ENCODE results near the gene ABTB2. TPM values are rescaled to one million over a fixed set of nuclear protein-coding genes. Genes with fewer than 3 reads are reported as not detected.

ABTB2 gene
- total RNA-seq, 1 donor from 2014 or later, result 3.2 TPM

GRCh38 chr11:34318111-34319037 lies 39.4 kb downstream of the ABTB2 start:
- H3K4me3 ChIP-seq, result no peak overlapping the region
- intact Hi-C loops (cut with DNase I), result no loop called here
- H3K27ac ChIP-seq, result no peak overlapping the region
- ATAC-seq (no peak), DNase-seq (no peak)
- H3K36me3 ChIP-seq, result no peaks in the 10 kb centered on the region
- H3K27me3 ChIP-seq, result no peaks in the 10 kb centered on the region
- no peaks in the 10 kb centered on the region for H3K4me1 ChIP-seq
- no peak for TF ChIP-seq CTCF (IDR thresholded peaks at IDR 0.05)
- H3K9me3 ChIP-seq, result no peaks in the 10 kb centered on the region

- intact Hi-C loops (cut with DNase I), result no loop called here
- H3K4me1 ChIP-seq, result no peaks in the 10 kb centered on the region
- no peak for ATAC-seq
- H3K9me3 ChIP-seq, result no peaks in the 10 kb centered on the region
- no peak for TF ChIP-seq CTCF (IDR thresholded peaks at IDR 0.05)
- DNase-seq, result no peak
- no peak overlapping the region for H3K4me3 ChIP-seq
- H3K27ac ChIP-seq, result no peak overlapping the region
- H3K27me3 ChIP-seq, result no peaks in the 10 kb centered on the region
- no peaks in the 10 kb centered on the region for H3K36me3 ChIP-seq
Observed at GRCh38 chr11:34317666-34318065, 40.1 kb downstream of the ABTB2 start.

- H3K4me3 ChIP-seq, result no peak overlapping the region
- H3K4me1 ChIP-seq, result no peaks in the 10 kb centered on the region
- no peak for ATAC-seq
- intact Hi-C loops (cut with DNase I), result no loop called here
- no peaks in the 10 kb centered on the region for H3K9me3 ChIP-seq
- no peak for TF ChIP-seq CTCF (IDR thresholded peaks at IDR 0.05)
- no peak for DNase-seq
- no peaks in the 10 kb centered on the region for H3K36me3 ChIP-seq
- H3K27ac ChIP-seq, result no peak overlapping the region
- no peaks in the 10 kb centered on the region for H3K27me3 ChIP-seq
Observed at GRCh38 chr11:34317036-34317360, 40.8 kb downstream of the ABTB2 start.

- Histone ChIP-seq H3K36me3 (no peaks in the 10 kb centered on the region), H3K4me3 (no peak overlapping the region), H3K27ac (no peak overlapping the region), H3K4me1 (no peaks in the 10 kb centered on the region), H3K27me3 (no peaks in the 10 kb centered on the region), H3K9me3 (no peaks in the 10 kb centered on the region)
- ATAC-seq (no peak), DNase-seq (no peak)
- intact Hi-C loops (cut with DNase I), result no loop called here
- TF ChIP-seq CTCF (IDR thresholded peaks at IDR 0.05), result no peak
Observed at GRCh38 chr11:34316347-34317035, 41.3 kb downstream of the ABTB2 start.

- Histone ChIP-seq H3K4me3 (no peak overlapping the region), H3K27ac (no peak overlapping the region), H3K9me3 (no peaks in the 10 kb centered on the region), H3K36me3 (no peaks in the 10 kb centered on the region), H3K27me3 (no peaks in the 10 kb centered on the region), H3K4me1 (peaks cover 6% of the 10 kb centered on the region)
- no peak for TF ChIP-seq CTCF (IDR thresholded peaks at IDR 0.05)
- intact Hi-C loops (cut with DNase I), result no loop called here
- DNase-seq (no peak), ATAC-seq (no peak)
Observed at GRCh38 chr11:34315394-34315793, 42.4 kb downstream of the ABTB2 start.
